ENCODE measurements around the gene PAX8.
A peak's percentile ranks its signal among the peaks of the same experiment; 100 is the strongest.
"Not testable (repeated sequence)": the region's sequence is repeated elsewhere in the genome, so short reads cannot be mapped to it uniquely, and the experiment has no call there.

Gene PAX8

GRCh38 chr2:113278742-113279139 is at the start of gene PAX8:
Gene PAX8, minus strand, starts transcription at chr2:113278921. Its CDS starts 527 bp downstream, at chr2:113278394.
- no peak for DNase-seq (ENCODE audit: low read depth)

DNA sequence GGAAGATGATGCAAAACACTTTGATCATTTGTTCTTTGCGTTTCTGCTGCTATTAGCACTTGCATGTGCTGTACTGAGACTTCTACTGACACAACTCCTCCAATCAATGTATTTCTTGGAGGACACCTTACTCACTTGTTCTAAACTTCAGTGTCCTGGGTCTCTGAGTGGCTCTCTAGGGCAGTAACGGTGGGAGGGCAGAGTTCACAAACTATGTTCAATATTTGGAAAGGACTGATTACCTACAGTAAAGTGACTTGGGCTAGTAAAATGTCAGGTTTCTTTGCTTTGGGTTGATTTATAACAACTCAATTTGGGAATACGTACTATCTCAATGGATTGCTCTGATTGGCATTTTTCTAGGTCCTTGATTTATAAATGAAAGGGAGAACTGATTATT is 49.3 kb upstream of the PAX8 start:
- DNase-seq (ENCODE audit: low read depth): no peak

- DNase-seq (ENCODE audit: low read depth): not testable (repeated sequence)
Measured at GRCh38 chr2:113325161-113325731, 46.5 kb upstream of the PAX8 start.

DNA sequence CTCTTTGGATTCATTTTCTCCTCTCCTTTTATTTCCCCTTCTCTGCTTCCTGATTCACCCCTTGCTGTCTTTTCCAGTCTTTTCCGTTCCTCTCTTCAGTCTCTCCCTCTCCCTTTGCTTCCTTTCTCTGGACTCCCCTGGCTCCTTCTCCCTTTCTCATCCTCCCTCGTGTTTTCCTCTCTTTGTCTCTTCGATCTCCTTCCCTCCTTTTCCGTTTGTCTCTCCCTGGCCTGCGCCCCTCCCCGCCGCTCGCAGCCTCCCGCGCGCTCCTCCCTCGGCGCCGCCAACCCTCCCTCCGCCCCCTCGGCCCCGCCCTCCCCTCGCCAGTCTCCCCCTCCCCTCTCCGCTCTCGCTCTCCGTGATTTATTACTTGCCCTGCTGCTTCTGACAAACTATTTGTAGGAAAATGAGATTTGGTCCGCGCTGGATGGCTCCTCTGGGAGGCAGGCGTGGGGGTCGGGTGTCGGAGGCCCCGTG is 46.0 kb upstream of the PAX8 start:
- DNase-seq (ENCODE audit: low read depth): peak; percentile 2

GRCh38 chr2:113323129-113323528 is 44.4 kb upstream of the PAX8 start:
- DNase-seq (ENCODE audit: low read depth): not testable (repeated sequence)

DNA sequence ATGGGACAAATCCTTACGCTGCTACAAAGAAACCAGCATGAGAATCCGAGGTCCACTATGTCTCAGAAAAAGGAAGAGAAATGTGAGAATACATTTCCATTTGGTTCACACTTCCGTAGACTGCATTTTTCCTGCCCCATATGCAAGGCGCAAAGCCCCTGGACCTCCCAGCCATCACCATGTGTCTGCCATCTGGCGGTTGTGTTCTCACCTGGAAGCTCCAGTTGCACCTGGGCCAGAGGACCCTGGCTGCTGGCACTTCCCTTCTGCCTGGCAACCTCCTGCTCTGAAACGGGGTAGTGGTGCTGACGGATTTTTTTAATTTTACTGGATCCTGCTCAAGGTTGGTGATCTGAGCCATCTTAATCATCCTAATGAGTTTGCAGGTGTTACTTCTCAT is 41.4 kb upstream of the PAX8 start:
- not testable (repeated sequence) for DNase-seq (ENCODE audit: low read depth)

GRCh38 chr2:113318941-113319340 is 40.2 kb upstream of the PAX8 start:
- not testable (repeated sequence) for DNase-seq (ENCODE audit: low read depth)

- DNase-seq (ENCODE audit: low read depth): no peak
Measured at GRCh38 chr2:113316085-113316484, 37.4 kb upstream of the PAX8 start.

DNA sequence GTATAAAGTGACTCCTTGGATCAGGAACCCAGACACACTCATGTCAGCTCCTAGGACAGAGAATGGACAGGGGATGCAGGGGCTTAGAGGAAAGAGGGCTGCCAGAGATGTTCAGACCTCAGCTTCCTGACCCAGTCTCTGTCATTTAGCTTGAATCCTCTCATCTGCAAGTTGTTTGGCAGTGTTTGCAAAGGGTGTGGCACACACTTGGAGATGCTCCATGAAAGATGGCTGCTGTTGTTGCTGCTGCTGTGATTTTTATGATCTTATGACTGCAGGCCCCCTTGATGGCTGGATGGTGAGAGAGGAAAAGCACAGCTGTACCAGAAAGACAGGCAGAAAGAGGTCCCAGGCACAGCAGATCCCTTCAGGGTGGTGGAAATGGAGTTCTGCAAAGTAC is 35.9 kb upstream of the PAX8 start:
- DNase-seq (ENCODE audit: low read depth): not testable (repeated sequence)

DNA sequence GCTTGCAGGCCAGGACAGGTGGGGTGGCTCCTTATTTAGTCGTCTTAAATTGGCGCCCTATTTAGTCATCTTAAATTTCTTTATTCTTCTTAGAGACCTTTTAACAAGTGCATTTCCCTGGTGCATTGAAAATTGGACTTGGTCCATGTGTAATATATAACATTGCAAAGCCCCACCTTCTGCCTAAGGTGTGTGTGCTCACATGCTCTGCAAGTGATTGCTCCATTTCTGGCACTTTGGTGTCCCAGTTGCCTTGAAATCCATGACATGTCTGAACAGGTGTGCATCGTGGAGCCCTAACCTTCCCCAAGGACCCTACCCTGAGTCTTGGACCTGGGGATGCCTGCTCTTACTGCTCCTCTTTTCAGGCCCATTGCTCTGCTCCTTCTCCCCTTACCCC is 35.5 kb upstream of the PAX8 start:
- not testable (repeated sequence) for DNase-seq (ENCODE audit: low read depth)

GRCh38 chr2:113311781-113312180 is 33.1 kb upstream of the PAX8 start:
- DNase-seq (ENCODE audit: low read depth): not testable (repeated sequence)

DNA sequence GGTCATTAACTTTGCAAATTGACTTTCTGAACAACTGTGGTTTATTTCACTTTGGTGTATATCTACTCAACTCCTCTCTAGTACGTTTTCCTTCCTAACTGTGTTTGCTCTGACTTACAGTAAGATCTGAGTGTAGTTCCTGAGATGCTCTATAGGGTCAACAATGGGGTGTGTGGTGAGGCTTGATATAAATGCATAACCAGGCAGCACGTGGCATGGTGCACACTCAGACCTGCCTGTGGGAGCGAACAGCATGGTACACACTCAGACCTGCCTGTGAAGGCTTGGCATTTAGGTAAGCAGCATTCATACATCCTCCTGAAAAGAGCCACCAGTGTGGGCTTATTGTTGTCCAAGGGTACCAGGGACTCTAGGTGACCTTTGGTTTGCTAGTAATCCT is 32.5 kb upstream of the PAX8 start:
- not testable (repeated sequence) for DNase-seq (ENCODE audit: low read depth)

GRCh38 chr2:113309655-113310387 is 31.1 kb upstream of the PAX8 start:
- DNase-seq (ENCODE audit: low read depth): no peak

DNA sequence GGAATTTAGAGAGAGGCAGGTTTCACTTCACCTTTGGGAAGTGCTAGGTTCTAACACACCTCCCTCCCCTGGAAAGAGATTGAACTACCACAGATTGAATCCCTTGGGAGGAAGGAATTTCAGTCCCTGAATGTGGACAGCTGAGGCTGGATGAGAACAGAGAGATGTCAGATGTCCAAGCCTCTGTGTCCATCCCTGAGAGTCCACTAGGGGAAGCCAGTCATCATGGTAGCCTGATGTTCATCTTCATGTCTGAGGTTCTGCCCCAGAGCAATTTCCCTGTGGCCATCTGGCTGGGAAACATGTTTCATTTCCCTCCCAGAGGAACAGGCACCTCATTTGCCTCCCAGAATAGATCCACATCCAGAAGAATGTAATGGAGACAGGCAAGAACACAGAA is 30.1 kb upstream of the PAX8 start:
- not testable (repeated sequence) for DNase-seq (ENCODE audit: low read depth)

GRCh38 chr2:113306207-113306606 is 27.5 kb upstream of the PAX8 start:
- DNase-seq (ENCODE audit: low read depth): not testable (repeated sequence)

GRCh38 chr2:113305749-113306148 is 27.0 kb upstream of the PAX8 start:
- not testable (repeated sequence) for DNase-seq (ENCODE audit: low read depth)

DNA sequence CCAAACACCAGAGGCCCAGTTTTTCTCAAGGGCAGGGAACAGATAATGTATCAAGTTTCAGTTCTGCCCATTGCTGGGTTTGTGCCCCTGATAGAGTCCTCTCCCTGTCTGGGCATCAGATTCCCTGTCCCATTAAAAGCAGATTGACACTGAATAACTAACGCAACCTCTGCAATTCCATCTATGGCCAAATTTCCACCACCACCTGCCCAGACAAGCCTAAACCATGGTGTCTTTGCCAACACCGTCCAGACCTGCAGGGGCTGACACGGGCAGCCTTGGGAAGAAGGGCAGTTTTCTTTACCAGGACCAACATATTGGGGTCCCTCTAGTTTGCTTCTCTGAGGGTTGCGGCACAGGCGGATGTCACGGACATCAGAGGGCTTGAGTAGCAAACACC is 26.4 kb upstream of the PAX8 start:
- no peak for DNase-seq (ENCODE audit: low read depth)

DNA sequence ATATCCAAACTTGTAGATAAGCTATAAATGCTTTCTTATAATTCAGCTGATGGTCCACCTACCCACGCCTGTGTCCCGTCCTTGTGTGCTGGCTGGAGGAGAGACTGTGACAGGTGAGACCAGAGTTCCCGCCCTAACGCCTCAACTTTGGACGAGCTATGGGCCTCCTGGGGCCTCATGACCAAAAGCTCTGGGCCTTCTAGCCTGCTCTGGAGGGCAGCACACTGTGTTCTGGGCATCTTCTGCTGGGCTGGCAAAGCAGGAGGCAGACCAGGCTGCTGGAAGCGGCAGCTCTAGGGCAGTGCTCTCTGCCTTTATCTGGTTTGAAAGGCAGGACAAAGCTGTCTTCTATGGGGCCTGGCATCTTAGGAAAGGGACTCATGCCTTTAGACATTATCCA is 26.0 kb upstream of the PAX8 start:
- DNase-seq (ENCODE audit: low read depth): no peak

DNA sequence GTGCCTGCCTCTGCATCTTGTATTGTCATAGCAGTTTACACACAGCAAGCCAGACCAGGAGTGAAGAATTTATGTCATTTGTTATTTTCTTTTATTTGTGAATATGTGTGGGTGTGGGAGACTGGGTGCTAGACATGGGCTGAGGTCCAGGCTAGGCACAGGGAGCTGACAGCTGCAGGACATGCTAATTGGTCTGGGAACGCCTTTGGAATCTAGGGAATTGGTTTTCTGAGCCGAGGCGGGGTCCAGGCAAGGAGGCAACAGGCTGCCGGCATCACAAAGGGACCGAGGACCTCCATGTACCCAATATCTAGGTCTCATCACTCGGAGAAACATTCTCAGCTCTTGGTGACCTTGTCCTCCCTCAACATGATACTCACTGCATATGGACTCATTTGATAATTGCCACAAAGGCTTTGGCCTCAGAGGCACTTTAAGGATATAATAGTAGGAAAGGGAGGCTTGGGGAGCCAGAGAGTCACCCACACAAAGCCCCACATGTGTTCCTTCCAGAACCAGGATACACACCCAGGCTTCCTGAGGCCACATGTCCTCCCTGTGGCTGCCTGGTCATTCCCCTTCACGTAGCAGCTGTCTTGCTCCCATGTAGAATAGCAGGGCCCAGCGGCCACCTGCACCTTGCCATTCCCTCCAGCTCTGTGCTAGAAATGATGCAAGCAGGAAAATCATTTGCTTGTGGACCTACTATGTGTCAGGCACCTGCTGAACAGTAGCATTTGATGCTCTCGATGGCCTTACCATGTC is 23.7 kb upstream of the PAX8 start:
- DNase-seq (ENCODE audit: low read depth): not testable (repeated sequence)

- DNase-seq (ENCODE audit: low read depth): no peak
Measured at GRCh38 chr2:113300281-113300680, 21.6 kb upstream of the PAX8 start.

DNA sequence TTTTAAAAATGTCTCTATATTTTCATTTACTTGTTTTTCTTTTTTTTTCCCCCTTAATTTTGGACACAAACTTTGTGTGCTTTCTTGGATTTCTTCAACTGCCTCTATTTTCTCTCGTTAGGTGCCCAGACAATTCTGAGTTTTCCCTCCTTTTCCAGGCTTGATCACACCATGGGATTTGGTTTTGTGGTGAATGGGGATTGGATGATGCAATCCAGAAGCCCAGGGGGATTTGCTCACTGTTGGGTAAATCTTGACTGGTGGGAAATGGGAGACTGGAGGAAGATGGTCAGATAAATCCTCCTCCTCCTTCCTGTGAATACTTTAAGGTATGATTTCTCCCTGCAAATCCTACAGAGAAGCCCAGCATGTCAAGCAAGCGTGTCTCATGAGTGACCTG is 19.5 kb upstream of the PAX8 start:
- DNase-seq (ENCODE audit: low read depth): no peak

DNA sequence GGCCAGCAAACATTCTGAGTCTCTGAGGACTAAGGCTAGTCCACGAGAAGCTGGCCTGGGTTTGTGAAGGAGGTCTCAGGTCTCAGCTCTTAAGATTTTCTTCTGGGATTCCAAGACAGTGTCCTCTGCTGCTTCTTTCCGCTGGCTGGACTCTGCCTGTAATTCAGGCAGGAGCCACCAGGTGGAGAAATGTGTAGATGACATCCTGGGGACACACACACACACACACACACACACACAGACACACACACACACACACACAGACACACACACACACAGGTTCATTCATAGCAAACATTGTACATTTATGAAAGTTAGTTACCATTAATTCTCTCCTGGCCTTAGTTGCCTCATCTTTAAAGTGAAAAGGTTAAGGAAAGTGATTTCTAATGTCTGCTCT is 18.9 kb upstream of the PAX8 start:
- DNase-seq (ENCODE audit: low read depth): not testable (repeated sequence)

DNA sequence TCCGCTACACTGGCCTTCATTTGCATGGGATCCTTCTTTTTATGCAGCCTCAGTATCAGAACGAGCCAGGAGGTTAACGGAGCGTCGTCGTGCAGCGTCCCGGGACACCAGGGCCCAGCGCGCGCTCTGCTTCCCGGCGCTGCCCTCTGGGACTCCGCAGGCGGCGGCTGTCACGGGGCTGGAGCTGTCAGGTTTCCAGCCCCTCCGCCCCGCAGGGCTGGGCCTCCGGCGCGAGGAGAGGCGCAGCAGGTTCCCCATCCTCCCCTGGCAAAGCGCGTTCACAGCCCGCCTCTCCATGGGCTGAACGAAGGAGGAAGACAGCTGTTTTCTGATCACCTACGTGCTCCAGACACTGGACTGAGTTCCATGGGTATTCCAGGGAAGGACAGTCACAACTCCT is 12.5 kb upstream of the PAX8 start:
- no peak for DNase-seq (ENCODE audit: low read depth)
